ENCODE measurements around the gene NGEF.

Gene NGEF

DNA sequence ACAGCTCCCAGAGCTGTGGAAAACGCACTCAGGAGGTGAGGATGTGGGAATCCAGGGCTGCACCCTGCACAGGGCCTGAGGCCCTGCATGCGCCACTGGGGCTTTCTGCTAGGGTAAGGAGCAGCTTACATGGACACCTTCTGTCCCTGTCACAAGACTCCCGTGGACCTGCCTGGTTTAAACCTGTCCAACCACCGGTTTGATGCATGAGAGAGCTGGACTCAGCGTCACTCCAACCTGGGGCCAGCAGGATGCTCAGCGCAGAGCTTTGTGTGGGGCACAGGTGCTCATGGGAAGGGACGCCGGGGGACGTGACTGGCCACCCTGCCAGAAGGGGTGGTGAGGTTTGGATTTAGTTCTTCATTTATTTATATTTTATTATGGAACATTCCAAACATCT, 118.8 kb downstream of the NGEF start:
- no peak for DNase-seq

DNA sequence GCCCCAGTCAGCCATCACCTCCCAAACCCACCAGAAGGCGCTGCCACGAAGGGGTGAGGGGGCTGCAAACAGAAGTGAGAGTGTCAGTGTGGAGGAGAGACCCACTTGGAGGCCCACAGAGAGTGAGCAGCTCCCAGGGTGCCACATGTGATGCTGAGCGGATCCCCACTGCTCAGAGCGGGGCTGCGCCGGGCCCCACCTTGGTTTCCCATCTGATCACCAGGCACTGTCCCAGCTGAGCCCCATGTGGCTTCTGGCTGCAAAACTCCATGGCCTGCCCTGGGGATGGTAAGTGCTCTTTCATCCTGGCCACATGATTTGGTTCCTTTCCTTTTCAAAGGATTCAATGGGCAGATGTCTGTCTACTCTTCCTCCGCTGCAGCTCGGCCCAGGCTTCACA, 119.2 kb downstream of the NGEF start:
- no peak for DNase-seq

DNA sequence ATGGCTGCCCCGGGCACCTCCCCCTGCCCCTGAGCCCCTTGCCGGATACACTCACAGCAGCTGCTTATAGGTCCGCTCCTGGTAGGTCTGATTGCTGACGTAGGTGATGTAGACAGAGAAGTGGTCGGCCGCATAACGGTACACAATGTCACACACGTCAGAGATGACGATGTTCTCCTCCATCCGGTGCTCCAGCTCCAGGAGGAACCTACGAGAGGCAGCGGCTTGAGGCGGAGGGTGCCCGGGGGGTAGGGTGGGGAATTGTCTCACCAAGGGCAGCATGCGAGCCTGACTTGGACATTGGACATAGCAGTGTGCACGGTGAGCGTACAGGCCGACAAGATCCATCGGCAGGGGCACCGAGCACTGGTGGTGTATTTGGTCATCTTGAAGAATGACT, 120.2 kb downstream of the NGEF start:
- no peak for DNase-seq

DNA sequence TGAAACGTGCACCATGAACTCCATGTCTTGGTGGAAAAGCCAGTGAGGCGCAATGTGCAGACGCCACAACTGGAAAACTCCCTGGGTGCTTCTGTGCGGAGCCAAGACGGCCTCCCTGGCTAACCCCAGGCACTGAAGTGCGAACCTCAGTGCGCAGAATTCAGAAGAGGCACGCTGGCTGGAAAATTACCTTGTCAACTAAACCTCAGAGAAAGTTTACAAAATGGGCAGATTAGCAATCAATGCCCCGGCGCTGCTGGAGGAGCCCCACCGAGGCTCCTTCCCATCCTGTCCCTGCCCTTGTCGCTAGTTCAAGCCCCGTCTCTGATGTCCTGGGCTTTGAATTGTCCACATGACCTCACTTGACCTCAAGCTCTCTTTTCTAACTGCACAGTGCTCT, 120.8 kb downstream of the NGEF start:
- no peak for DNase-seq

DNA sequence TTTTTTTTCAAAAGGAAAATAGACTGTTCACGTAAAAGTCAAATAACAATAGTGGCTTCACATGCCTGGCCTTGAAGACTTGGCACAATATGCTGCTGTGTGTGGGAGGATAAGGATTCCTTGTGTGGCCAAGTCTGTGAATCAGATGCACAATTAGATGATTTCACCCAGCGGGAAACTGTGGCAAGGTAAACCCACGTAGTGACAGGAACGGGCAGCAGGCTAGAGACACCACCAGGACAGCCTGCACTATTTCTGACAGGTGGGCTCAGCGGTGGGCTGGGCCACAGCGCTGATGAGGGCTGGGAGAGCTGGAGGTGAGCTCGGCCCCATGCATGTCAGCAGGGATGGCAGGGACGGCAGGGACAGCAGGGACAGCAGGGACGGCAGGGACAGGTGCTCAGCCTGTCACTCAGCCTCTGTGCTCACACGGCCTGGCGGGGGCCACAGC, 121.4 kb downstream of the NGEF start:
- DNase-seq, result no peak

DNA sequence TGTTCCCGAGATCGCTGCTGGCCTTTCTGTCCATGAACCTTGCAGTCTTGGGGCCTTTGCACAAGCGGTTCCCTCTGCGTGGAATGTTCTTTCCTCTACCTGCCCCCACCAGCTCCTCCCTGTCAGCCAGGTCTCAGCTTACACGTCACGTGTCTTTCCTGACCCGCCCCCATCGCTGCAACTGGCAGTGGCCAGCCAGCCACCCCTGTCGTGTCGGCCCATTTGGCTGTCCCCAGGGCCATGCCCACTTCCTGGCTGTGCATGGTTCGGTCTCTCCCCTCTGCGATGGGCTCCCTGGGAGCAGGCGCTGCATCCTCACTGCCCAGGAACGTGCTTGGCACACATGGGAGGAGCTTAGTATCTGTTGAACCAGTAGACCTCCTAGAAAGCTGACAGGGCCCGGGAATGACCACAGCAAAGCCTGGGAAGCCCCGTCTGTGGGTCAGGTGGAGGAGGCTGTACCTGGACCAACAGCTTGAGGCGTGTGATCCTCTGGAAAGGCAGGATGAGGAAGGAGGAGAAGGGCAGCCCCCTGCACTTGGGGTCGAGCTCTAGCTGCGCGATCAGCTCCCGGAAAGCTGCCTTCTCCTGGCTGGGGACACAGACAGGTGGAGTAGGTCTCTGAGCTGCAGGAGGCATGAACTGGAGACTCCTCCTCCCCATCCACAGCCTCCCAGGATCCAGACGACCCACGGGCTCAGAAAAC, 122.0 kb downstream of the NGEF start:
- no peak for DNase-seq

DNA sequence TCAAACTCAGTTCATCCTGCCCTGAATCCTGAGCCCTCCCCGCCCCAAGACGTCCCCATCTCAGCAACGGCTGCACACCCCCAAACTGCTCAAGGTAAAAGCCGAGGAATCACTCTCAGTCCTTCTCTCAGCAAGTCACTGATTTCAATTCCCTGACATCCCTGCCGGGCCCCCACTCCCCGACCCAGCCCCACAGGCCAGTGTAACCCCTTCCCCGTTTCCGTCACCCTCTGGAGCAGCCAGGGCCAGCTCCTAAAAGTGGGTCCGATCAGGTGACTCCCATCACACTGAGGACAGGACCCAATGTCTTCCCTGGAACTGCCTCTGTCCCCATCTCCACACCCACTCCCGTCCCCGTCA, 122.5 kb downstream of the NGEF start:
- no peak for DNase-seq

DNA sequence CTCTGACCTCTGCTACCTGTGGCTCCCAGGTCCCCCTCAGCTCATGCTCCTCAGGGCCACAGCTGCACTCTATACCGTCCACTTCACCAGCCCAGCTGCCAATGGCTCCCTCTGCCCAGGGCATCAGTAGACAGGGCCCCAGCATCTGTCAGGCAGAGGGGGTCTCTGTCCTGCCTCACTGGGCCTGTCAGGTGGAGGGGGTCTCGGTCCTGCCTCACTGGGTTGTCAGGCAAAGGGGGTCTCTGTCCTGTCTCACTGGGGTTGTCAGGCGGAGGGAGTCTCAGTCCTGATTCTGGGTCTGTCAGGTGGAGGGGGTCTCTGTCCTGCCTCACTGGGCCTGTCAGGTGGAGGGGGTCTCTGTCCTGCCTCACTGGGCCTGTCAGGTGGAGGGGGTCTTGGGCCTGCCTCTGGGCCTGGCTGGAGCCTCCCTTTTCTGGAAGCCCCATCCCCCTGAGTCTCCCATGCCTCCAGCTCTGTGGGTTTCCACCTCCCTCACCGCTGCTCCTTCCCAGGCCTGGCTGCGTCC, 123.1 kb downstream of the NGEF start:
- no peak for DNase-seq

DNA sequence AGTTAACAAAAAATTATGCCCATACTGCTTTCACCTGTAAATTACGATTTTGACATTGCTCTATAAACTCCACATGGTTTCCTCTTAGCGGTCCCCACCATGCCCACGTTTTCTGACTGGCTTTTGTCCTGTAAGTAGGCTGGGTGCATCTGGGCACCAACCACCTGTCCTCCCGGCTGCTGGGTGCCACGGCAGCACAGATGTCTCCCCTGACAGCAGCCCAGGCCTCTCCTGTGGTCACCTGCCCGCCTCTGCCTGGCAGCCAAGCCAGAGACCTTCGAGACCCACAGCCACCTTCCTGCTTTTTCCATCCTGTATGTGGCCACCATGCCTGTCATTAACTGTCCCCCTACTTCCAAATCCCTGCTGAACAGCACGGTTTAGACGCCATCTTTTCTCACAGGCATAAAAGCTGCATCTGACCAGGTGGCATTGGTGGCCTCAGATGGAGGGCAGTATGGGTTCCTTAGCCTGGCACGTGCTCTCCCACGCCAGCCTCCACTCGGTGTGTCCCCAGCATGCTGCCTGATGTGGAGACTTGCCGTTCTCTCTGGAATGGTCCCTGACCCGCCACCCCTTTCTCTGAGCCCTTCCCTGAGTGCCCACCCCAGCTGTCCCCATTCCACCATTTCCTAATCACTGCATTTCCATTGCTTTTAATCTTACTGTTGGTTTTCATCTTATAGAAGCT, 124.1 kb downstream of the NGEF start:
- no peak for DNase-seq

DNA sequence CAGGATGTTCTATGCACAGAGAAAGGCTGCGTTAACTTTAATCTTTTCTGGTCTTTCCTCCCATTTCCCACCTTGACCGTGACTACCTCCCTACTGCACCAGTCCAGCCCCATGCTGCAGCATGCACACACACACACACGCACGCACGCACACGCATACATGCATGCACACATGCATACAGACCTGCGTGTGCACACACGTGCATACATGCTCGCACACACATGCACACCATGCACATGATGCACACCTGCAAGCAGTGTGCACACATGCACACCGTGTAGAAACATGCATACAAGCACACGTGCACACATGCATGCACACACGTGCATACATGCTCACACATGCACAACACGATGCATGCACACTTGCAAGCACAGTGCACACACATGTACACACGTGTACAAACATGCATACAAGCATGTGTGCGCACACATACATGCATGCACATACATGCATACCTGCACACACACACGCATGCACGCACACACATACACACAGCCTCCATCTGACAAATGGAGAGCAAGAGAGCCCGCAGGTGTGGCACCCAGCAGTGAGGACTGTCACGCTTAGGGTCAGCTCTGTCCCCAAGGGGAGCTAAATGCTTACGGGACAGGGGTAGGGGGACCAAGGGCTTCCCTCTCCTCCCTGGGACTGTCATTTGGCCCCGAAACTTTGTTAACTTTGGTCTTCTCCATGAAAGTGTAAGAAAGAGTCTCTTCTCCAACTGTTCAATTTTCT, 124.8 kb downstream of the NGEF start:
- no peak for DNase-seq

DNA sequence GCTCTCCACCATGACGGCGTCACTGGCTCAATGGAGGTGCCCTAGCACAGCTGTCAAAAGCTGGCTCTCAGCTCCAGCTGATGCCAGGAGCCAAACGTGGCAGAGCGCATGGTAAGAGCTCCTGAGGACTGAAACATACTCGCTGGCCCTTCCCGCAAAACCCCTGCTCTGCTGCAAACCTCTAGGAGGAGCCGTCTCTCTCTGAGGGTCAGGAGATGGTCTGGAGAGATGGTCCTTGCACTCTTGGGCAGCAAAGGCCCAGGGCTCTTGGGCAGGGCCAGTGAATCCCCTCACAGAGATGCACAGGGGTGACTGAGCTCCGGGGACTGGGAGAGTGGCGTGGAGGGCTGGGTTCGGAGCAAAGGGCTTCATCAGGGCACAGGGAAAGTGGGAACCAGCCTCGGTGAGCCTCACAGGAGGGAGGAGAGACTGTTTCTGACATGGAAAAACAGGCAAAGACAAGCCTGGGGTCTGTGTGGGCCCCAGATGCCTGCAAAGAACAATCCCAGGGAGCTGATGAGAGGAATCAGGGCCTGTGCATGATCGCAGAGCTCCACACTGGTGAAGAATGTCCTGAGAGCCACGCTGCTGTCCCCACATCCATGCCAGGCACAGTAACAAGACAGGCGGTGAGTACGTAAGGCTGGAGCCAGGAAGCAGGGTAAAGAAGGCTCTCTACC, 125.7 kb downstream of the NGEF start:
- no peak for DNase-seq

DNA sequence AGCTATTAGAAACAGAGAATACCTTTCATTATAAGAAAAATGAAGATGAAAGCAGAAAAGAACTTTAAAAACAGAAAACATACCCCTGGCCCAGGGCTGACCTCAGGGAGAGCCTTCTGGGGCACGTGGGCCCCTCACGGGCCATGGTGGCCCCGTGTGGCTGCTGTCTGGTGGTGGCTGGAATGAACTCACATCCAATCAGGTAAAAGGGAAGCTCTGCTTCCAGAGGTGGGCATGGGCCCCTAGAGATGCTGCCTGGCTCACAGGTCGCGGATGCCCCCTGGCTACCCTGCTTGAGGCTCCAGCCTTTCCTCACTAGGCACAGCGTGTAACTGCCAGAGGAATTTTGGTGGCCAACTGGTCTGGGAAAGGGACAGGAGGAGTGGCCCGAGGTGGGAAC, 126.4 kb downstream of the NGEF start:
- no peak for DNase-seq

DNA sequence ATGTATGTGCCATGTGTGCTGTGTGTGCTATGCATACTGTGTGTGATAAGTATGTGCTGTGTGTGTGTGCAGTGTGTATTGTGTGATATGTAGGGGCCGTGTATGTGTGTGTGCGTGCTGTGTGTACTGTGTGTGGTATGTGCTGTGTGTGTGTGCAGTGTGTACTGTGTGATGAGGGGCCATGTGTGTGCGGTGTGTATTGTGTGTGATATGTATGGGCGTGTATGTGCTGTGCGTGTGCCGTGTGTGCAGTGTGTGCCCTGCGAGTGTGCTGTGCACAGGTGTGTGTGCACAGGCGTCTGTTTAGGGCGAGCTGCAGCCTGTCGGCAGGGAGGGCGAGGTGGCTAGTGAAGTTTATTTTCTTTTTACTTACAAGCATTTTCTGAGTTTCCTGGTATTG, 126.9 kb downstream of the NGEF start:
- no peak for DNase-seq

DNA sequence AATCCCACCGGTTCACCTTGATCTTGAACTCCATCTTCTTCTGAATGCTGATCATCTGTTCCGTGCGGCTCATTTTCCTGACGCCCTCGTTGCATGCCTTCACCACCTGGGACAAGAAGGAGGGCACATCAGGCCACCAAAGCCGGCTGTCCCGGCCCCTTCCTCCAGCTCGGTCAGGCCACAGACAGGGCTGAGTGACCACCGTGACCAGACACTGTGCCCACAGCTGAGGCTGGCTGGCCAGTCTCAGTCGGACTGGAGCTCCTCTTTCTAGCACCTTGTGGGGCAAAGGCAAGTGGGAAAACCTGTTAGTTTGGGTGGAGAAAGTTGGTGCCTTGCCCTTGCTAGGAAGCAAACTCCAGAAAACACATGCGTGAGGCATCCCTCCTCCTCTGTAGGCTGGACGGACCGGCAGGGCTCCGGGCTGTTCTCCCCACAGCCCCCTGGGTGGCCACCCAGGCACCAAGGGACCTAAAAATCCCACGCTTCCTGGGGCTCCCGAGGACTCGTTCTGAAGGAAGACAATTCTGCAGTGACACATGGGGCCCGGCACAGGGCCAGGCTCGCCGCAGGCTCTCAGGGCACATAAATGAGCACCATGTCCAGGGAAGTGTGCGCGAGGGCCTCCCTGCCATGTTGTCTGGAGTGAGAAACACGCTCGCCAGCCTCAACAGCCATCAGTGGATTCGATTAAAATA, 127.6 kb downstream of the NGEF start:
- no peak for DNase-seq

DNA sequence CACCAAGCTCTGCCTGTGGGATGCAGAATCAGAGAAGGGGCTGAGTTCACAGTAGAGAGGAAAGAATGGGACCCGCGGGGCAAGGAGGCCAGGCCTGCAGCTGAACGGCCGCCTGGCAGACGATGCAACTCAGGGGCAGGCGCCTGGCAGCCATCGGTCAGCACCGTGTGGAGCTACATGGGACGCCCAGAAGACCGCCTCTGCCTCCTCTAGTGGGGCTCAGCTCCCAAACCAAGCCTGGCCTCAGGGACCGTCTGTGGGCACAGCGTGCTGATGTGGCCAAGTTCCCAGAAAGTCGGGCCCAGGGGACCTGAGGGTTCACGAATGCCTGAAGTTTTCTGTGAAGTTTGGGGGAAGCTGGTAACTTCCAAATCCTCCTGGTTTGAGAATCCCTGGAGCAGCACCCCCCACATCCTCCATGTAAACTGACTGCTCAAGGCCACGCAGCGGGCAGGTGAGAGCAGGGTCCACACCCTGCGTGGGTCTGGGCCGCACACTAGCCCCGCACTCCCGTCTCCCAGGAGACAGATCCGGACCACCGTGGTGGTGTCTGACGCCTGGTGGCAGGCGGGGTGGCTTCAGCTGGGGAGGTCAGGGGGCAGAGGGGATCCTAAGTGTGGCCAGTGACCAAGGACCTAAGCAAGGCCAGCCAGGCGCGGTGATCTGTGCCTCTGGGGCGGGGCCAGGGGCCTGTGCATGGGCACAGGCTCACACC, 128.3 kb downstream of the NGEF start:
- no peak for DNase-seq

DNA sequence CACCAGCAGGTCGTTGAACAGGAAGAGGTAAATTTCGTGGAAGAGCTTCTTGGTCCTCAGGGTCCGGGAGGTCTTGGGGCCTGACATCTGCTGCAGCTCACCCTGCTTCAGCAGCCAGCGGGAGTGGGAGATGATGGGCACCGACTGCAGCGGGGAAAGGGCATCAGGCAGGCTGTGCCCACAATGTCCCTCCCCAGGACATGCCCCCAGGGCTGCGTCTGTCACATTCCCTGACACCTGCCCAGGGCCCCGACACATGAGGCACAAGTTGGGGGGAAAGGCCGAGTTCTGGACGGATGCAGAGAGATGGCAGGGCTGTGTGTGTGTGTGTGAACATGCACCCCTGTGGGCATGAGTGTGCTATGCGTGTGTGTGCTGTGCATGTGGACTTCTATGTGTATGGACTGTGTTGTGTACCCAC, 129.0 kb downstream of the NGEF start:
- no peak for DNase-seq

DNA sequence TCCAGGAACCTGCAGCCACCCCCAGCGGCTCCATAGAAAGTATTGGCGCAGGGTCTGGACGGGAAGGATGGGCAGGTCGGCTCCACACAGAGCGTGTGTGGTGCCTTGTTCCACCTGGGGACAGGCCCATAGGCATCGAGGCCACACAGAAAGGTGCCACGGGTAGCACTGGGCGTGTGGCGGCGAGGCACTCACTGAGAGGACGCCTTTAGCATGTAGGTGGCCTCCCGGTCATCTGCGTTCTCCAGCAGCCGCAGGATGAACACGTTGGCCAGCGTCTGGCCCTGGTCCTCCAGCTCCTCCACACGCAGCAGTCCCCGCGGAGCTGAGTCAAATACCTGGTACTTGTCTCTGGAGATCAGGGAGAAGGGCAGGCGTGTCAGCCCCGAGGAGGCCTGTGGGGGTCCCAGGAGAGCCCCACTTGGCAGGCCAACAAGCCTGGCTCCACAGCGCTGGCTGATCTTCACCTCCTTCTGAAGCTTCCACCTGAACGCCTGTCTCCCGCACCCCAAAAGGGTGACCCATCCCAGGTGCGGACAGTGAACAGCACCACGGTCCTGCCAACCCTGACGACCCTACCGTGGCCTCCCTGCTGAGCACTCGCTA, 129.8 kb downstream of the NGEF start:
- no peak for DNase-seq

DNA sequence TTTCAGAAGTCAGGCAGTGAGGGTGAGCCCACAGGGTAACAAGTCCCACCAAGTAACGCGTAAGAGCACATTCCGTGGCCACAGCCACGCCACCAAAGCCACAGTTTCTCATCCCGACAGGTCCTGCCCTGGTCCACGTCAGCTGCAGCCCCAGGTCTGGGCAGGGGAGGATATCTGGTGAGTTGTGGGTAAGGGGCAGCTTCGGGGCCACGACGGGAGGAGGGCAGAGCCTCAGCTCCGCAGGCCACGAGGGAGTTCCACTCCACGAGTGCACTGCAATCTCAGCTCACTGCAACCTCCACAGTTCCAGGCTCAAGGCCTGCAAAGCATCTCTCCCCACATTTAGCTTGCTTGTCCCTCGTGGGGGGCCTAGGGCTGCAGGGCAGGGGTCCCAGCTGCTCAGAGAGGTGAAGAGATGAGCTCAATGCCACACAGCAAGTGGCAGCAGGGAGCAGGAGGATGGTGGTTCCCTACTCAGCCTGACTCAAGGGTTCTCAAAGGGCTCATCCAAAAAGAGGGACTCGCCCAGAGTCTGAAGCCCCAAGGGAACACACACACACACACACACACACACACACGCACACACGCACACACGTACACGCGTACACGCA, 130.4 kb downstream of the NGEF start:
- DNase-seq, result no peak

DNA sequence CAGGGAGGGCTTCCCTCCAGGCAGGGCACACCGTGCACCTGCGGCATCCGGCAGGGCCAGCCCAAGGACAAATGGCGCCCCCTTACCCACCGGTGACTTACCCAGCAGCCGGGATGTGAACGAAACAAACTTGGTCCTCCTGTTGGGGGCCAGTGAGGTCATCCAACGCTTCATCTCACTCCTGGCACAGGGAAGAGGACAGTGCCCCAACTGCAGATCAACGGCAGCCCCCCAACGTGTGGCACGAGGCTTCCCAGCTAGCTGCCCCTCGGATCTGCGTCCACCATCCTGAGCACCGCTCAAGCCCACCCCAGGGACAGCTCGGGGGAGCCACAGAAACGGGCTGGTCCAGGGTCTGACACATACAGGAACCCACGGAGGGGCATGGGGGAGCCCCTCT, 131.0 kb downstream of the NGEF start:
- DNase-seq, result no peak

DNA sequence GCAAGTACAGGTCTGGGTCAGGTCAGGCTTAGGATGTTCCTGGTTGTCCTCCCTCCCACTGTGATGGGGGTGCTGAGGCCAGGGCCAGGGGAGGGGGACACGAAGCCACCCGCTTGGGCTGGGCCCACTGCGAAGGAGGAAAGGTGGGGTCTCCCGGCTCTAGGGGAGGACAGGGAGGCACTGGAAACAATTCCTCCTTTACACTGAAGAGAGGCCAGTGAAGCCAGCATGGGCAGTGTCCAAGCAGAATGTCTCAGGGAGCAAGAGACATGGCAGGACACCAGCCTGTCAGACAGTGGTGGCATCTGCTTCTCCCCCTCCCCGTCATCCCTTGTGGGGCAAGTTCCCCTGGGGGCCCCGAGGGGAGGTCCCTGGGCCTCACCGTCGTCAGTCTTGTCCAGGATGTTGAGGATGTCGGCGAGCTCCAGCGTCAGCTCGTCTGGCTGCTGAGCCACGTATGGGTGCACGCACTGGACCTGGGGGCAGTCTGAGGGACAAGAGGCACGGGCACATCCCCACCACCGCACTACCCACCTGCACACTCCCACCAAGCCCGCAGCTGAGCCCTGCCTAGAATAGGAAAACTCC, 132.2 kb downstream of the NGEF start:
- DNase-seq, result no peak

All from CD4-positive, alpha-beta T cell treated with Interleukin-15 for 1 hour (primary cell).